ENCODE measurements around the gene ABL1. TPM values are rescaled to one million over a fixed set of nuclear protein-coding genes. Genes with fewer than 3 reads are reported as not detected.

Gene ABL1
- total RNA-seq, 1 experiment from 2014 or later: 67.5 TPM

- CTCF ChIA-PET: interaction anchor here (0.6 to 1.2 kb wide), 6 partner anchors 19 to 118 kb away, joined by 3 to 7 read pairs (median 3); no protein-coding TSS in a partner anchor
- Mint-ChIP-seq H3K4me1 (ENCODE audit: insufficient read depth, unreplicated experiment) (peaks cover 6% of the 10 kb centered on the region), H3K27ac (ENCODE audit: low read depth, unreplicated experiment) (peak overlapping the region; percentile 84), H3K4me3 (ENCODE audit: unreplicated experiment) (peak overlapping the region; percentile 29), H3K36me3 (ENCODE audit: insufficient read depth, unreplicated experiment) (no peaks in the 10 kb centered on the region), H3K9me3 (ENCODE audit: unreplicated experiment) (no peaks in the 10 kb centered on the region), H3K27me3 (ENCODE audit: insufficient read depth, unreplicated experiment) (peaks cover 2% of the 10 kb centered on the region)
- no TSS peak for BruUV-seq (replicated peaks)
- intact Hi-C loops (cut with micrococcal nuclease): no loop called here
- POLR2A ChIA-PET: interaction anchor here (0.5 to 1.4 kb wide), 6 partner anchors 10 to 127 kb away, joined by 3 read pairs; no protein-coding TSS in a partner anchor
- DNase-seq (ENCODE audit: unreplicated experiment): peak; percentile 84
- no peak for TF ChIP-seq CTCF (IDR thresholded peaks at IDR 0.05; ENCODE audit: unreplicated experiment)
Measured at GRCh38 chr9:130927995-130928900, 93.2 kb downstream of the ABL1 start.

DNA sequence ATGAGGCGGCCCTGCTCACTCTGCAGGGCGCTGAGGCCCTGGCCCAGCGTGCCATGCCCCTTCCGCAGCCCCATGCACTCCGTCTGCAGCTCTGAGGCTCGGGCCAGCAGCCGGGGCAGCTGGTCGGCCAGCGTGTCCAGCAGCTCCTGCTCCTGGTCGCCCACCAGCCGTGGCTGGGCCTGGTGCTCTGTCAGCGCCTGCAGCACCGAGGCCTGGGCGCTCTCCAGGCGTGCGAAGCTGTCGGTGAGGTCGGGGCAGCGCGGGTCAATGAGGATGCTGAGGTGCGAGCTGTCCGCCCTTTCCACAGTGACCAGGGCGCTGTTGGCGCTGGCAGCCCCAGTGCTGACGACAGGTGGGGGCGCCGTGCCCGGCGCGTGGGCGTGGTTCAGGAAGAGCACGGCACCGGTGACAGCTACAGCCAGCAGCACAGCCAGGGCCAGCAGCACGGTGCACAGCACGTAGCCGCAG is 94.6 kb downstream of the ABL1 start:
- no peaks in the 10 kb centered on the region for H3K9me3 Mint-ChIP-seq (ENCODE audit: unreplicated experiment)
- no peaks in the 10 kb centered on the region for H3K36me3 Mint-ChIP-seq (ENCODE audit: insufficient read depth, unreplicated experiment)
- no peak overlapping the region for H3K4me3 Mint-ChIP-seq (ENCODE audit: unreplicated experiment)
- ChIA-PET CTCF (interaction anchor here (0.6 to 1.0 kb wide), 4 partner anchors 11 to 117 kb away, joined by 3 read pairs; no protein-coding TSS in a partner anchor), POLR2A (no interaction called here)
- H3K27ac Mint-ChIP-seq (ENCODE audit: low read depth, unreplicated experiment): no peak overlapping the region
- BruUV-seq (replicated peaks): no TSS peak
- no peaks in the 10 kb centered on the region for H3K27me3 Mint-ChIP-seq (ENCODE audit: insufficient read depth, unreplicated experiment)
- no peak for DNase-seq (ENCODE audit: unreplicated experiment)
- no peak for TF ChIP-seq CTCF (IDR thresholded peaks at IDR 0.05; ENCODE audit: unreplicated experiment)
- intact Hi-C loops (cut with micrococcal nuclease): no loop called here
- H3K4me1 Mint-ChIP-seq (ENCODE audit: insufficient read depth, unreplicated experiment): peaks cover 6% of the 10 kb centered on the region

DNA sequence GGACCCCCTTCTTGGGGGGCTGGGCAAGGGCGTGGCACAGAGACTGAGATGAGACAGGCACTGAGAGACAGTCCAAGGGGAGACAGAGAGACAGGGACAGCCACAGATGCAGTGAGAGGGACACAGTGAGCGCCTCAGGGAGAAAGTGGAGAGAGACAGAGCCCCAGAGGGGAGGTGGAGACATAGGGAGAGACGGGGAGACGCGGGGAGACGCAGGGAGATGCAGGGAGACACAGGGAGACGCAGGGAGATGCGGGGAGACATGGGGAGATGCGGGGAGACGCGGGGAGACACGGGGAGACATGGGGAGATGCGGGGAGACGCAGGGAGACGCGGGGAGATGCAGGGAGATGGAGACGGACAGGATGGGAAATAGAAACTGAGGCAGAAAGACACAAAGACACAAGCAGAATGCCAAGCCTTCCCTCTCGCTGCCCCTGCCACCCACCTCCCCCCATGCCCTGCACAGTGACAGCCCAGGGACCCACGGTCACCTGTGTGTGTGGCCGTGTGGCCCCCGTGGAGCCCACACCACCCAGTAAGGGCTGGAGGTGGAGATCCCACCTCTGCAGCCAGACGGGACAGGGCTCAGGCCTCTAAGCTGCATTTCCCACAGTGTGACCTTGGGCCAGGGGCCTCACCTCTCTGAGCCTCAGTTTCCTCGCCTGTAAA is 95.2 kb downstream of the ABL1 start:
- peaks cover 6% of the 10 kb centered on the region for H3K4me1 Mint-ChIP-seq (ENCODE audit: insufficient read depth, unreplicated experiment)
- H3K36me3 Mint-ChIP-seq (ENCODE audit: insufficient read depth, unreplicated experiment): no peaks in the 10 kb centered on the region
- no peak for DNase-seq (ENCODE audit: unreplicated experiment)
- POLR2A ChIA-PET: no interaction called here
- H3K27me3 Mint-ChIP-seq (ENCODE audit: insufficient read depth, unreplicated experiment): no peaks in the 10 kb centered on the region
- no peak for TF ChIP-seq CTCF (IDR thresholded peaks at IDR 0.05; ENCODE audit: unreplicated experiment)
- H3K4me3 Mint-ChIP-seq (ENCODE audit: unreplicated experiment): no peak overlapping the region
- CTCF ChIA-PET: interaction anchor here (0.5 to 0.6 kb wide), 2 partner anchors 66 to 274 kb away, joined by 3 read pairs; no protein-coding TSS in a partner anchor
- no TSS peak for BruUV-seq (replicated peaks)
- intact Hi-C loops (cut with micrococcal nuclease): no loop called here
- H3K27ac Mint-ChIP-seq (ENCODE audit: low read depth, unreplicated experiment): no peak overlapping the region
- no peaks in the 10 kb centered on the region for H3K9me3 Mint-ChIP-seq (ENCODE audit: unreplicated experiment)

DNA sequence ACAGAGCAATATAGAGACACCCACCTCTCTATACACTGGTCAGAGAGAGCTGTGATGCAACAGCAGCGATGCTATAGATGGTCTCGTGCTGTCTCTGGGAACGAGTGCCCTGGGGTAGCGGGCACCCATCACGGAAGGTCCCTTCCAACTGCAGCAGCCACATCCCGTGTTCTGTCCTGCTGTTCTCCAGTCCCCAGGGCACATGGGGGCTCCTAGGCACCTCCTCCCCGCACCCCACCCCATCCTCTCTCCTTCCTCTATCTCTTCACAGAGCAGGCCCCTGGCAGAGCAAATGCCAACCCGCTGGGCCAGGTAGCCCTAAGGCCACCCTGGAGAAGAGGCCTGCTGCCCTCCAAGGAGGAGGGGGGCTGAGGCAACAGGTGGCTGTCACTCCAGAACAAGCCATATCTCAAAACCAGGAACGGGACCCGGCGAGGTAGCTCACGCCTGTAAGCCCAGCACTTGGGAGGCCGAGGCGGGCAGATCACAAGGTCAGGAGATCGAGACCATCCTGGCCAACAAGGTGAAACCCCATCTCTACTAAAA is 95.8 kb downstream of the ABL1 start:
- no TSS peak for BruUV-seq (replicated peaks)
- DNase-seq (ENCODE audit: unreplicated experiment): no peak

More for the DNA sequence above, 95.8 kb downstream of the ABL1 start:
- Mint-ChIP-seq H3K9me3 (ENCODE audit: unreplicated experiment) (no peaks in the 10 kb centered on the region), H3K4me1 (ENCODE audit: insufficient read depth, unreplicated experiment) (peaks cover 6% of the 10 kb centered on the region), H3K4me3 (ENCODE audit: unreplicated experiment) (no peak overlapping the region), H3K27ac (ENCODE audit: low read depth, unreplicated experiment) (no peak overlapping the region), H3K36me3 (ENCODE audit: insufficient read depth, unreplicated experiment) (no peaks in the 10 kb centered on the region), H3K27me3 (ENCODE audit: insufficient read depth, unreplicated experiment) (no peaks in the 10 kb centered on the region)
- CTCF ChIA-PET: interaction anchor here (0.6 to 1.7 kb wide), 2 partner anchors 64 to 66 kb away, joined by 3 read pairs; no protein-coding TSS in a partner anchor
- no peak for TF ChIP-seq CTCF (IDR thresholded peaks at IDR 0.05; ENCODE audit: unreplicated experiment)
- intact Hi-C loops (cut with micrococcal nuclease): no loop called here
- POLR2A ChIA-PET: no interaction called here
